ENCODE measurements around the gene SLC24A4.

The SLC24A4 gene

DNA sequence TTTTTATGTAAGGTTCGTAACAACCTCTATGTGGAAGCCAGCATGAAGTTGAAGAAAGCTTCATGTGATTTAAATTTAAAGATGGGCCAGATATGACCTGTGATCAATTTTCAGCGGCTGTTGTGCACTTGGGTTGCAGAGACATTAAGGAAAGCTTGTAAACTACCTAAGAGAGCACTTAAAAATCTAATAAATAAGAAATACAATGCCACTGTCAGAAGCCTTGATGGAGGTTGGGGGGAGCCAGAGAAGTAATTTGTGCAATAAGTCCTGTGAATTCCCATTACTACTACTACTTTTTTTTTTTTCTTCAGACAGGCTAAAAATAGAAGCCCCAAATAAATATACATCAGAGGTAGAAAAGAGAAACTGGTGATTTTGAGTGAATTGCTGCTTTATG, 30.3 kb upstream of the SLC24A4 start:
- no peak for DNase-seq
- in situ Hi-C loops (cut with HindIII; ENCODE audit: low pct_ligation_motif_present, low sequenced_read_pairs): no loop called here
- Histone ChIP-seq H3K27me3 (replicated peaks) (no peaks in the 10 kb centered on the region), H3K27ac (no peak overlapping the region), H3K36me3 (replicated peaks) (no peaks in the 10 kb centered on the region), H3K4me3 (ENCODE audit: low read depth, low read length) (no peak overlapping the region)
- TF ChIP-seq, protein P1, sequence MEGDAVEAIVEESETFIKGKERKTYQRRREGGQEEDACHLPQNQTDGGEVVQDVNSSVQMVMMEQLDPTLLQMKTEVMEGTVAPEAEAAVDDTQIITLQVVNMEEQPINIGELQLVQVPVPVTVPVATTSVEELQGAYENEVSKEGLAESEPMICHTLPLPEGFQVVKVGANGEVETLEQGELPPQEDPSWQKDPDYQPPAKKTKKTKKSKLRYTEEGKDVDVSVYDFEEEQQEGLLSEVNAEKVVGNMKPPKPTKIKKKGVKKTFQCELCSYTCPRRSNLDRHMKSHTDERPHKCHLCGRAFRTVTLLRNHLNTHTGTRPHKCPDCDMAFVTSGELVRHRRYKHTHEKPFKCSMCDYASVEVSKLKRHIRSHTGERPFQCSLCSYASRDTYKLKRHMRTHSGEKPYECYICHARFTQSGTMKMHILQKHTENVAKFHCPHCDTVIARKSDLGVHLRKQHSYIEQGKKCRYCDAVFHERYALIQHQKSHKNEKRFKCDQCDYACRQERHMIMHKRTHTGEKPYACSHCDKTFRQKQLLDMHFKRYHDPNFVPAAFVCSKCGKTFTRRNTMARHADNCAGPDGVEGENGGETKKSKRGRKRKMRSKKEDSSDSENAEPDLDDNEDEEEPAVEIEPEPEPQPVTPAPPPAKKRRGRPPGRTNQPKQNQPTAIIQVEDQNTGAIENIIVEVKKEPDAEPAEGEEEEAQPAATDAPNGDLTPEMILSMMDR (IDR thresholded peaks at IDR 0.05; ENCODE audit: low read depth, low read length, missing control alignments): no peak

DNA sequence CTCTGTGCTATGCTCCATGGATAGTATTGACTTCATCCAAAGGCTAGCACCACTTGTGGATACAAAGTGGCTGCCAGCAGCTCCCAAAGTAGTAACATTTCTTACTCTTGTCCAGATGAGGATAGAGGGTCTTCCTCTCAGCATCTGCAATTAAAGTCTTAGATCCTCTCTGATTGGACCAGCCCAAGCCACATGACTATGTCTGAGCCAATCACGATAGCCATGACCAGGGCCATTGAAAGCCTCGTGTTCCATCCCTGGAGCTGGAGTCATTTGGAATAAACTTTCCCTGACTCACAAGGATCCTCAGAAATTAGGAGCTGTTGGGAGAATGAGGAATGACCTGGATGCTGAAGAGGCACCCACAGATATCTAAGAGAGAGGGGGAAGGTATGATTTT, 28.5 kb upstream of the SLC24A4 start:
- in situ Hi-C loops (cut with HindIII; ENCODE audit: low pct_ligation_motif_present, low sequenced_read_pairs): no loop called here
- Histone ChIP-seq H3K27ac (no peak overlapping the region), H3K4me3 (ENCODE audit: low read depth, low read length) (no peak overlapping the region), H3K27me3 (replicated peaks) (no peaks in the 10 kb centered on the region), H3K36me3 (replicated peaks) (no peaks in the 10 kb centered on the region)
- TF ChIP-seq, protein P1 (IDR thresholded peaks at IDR 0.05; ENCODE audit: low read depth, low read length, missing control alignments): no peak
- DNase-seq: no peak

DNA sequence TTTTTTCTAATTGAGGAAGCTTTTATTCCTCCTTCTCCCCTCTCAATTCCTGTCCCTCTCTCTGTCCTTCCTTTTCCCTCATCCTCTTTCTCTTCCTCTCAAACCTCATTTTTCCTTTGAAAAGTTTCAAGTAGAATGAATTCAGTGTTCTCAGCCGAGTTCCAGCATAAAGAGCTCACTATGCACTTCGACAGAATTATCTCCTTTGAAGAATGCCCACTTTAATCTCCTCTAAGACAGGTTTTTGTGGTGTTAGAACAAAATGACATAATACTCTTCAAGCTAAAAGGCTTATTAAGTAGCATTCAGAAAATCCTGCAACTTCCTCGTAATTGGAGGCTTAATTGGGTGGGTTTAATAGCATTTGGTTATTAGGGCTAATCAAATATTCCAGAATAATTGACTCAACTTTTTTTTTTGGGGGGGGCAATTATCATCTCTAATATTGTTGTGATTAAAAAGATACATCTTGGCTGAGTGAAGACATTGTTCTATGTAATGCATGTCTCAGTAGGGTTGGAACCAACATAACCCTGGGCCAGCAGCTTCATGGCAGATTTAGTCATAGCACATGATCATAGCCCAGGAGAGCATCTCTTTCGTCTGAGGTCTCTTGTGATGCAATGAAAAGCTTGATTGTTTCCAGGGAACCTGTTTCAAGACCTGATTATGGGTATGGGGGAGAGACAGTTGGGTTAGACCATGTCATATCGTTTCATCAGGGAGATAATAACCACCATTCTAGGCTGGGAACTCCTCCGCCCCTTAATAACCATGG, 25.0 kb upstream of the SLC24A4 start:
- in situ Hi-C loops (cut with HindIII; ENCODE audit: low pct_ligation_motif_present, low sequenced_read_pairs): no loop called here
- Histone ChIP-seq H3K27me3 (replicated peaks) (peaks cover 2% of the 10 kb centered on the region), H3K27ac (no peak overlapping the region), H3K4me3 (ENCODE audit: low read depth, low read length) (no peak overlapping the region), H3K36me3 (replicated peaks) (no peaks in the 10 kb centered on the region)
- DNase-seq: no peak
- TF ChIP-seq, protein P1 (IDR thresholded peaks at IDR 0.05; ENCODE audit: low read depth, low read length, missing control alignments): no peak

DNA sequence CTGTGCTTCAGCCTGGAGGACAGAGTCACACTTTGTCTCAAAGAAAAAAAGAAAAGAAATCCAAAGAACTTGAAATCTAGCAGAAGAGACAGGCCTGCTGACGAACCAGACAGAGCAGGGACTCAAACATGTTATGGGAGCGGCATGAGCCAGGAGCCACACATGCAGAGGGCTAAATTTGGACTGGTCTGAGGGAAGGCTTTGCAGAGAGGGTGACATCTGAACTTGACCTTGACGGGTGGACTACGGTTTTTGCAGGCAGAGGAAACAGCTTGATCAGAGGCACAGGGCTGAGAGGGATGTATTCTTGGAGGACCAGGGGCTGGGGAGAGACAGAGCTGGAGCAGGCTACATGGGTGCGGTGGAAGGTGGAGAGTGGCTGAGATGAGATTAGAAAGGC, 20.5 kb upstream of the SLC24A4 start:
- peaks cover 2% of the 10 kb centered on the region for H3K27me3 ChIP-seq (replicated peaks)
- H3K27ac ChIP-seq: no peak overlapping the region
- TF ChIP-seq, protein P1 (IDR thresholded peaks at IDR 0.05; ENCODE audit: low read depth, low read length, missing control alignments): no peak
- H3K36me3 ChIP-seq (replicated peaks): no peaks in the 10 kb centered on the region
- H3K4me3 ChIP-seq (ENCODE audit: low read depth, low read length): no peak overlapping the region
- in situ Hi-C loops (cut with HindIII; ENCODE audit: low pct_ligation_motif_present, low sequenced_read_pairs): no loop called here
- DNase-seq: no peak

DNA sequence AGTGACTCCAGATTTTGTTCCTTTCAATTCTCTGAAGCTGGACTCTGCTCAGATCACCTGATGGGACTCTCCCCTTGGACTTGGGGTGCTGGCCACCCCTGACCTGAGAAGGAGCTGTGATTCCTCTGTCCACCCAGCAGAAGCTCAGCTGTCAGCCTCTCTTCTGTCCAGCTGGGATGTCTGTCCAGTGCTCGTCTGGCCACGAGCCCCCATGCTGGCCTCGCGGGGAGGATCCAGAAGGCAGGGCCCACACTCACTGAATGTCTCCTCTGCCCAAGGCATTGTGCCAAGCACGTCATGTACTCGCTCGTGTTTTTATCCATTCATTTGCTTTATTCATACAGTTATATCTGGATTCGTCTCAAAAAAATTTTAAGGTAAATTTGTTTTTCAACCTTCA, 14.2 kb upstream of the SLC24A4 start:
- H3K4me3 ChIP-seq (ENCODE audit: low read depth, low read length): no peak overlapping the region
- no peak overlapping the region for H3K27ac ChIP-seq
- DNase-seq: no peak
- H3K27me3 ChIP-seq (replicated peaks): no peaks in the 10 kb centered on the region
- in situ Hi-C loops (cut with HindIII; ENCODE audit: low pct_ligation_motif_present, low sequenced_read_pairs): no loop called here
- H3K36me3 ChIP-seq (replicated peaks): no peaks in the 10 kb centered on the region
- TF ChIP-seq, protein P1 (IDR thresholded peaks at IDR 0.05; ENCODE audit: low read depth, low read length, missing control alignments): no peak

All from brain microvascular endothelial cell (primary cell).